HL-60/S4 treated with retinoic acid at 250 ng/mL for 4 days and 3 days (cell line): Measurements from ENCODE around the gene PIGN.
"Not testable (repeated sequence)": the region's sequence is repeated elsewhere in the genome, so short reads cannot be mapped to it uniquely, and the experiment has no call there.

Source experiments
- in situ Hi-C: fragments of 300-500 bp; cut with MboI; formaldehyde crosslinking; loops from 2 replicates; pipeline ENCODE4 v1.7.0; 2022; ENCODE audit warnings: low sequenced_read_pairs

Gene PIGN

DNA sequence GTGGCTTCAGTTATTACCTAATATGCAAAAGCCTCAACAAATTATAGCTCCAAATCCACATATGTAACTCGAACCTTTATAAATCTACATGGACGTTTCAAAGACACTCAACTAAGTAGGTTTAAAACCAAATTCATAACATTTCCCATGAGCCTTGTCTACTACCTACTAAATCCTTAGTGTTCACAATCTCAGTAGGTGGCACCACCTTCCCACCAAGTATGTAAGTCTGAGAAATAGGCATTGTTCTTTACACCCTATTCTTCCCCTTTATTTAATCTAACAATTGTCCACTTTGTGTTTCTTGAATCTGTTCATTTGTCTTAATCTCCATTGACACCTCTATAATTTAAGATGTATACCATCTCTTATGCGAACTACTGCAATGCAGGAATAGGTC lies 4.6 kb downstream of the PIGN start:
- in situ Hi-C loops, result loop anchor here (25.0 kb wide), 2 partner anchors 380 to 805 kb away; no protein-coding TSS in a partner anchor

DNA sequence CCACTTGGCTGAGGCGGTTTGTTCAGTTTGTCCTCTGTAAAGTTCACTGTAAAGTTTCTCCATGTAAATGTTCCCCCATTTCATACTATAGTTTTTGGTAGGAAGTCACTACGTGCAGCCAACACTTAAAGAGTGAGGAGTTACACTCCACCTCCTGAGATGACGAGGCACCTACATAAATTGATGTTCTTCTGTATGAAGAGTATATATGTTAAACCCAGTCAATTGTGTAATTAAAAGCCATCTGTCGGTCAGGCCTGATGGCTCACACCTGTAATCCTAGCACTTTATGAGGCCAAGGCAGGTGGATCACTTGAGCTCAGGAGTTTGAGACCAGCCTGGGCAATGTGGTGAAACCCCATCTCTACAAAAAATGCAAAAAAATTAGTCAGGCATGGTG lies 7.6 kb downstream of the PIGN start:
- in situ Hi-C loops, result loop anchor here (25.0 kb wide), 2 partner anchors 383 to 808 kb away; no protein-coding TSS in a partner anchor

DNA sequence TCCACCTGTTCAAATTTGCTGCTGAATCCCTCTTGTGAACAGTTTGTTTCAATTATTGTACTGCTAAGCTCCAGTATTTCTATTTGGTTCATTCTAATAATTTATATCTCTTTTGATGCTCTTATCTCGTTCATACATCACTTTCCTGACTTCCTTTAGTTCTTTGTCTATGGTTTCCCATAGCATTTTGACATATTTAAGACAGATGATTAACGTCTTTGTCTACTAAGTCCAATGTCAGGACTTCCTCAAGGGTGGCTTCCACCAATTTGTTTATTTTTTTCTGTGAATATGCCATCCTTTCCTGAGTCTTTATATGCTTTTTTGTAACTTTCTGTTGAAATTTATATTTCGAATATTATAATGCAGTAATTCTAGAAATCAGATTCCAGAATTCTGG lies 9.6 kb downstream of the PIGN start:
- in situ Hi-C loops, result loop anchor here (25.0 kb wide), 2 partner anchors 385 to 810 kb away; no protein-coding TSS in a partner anchor

DNA sequence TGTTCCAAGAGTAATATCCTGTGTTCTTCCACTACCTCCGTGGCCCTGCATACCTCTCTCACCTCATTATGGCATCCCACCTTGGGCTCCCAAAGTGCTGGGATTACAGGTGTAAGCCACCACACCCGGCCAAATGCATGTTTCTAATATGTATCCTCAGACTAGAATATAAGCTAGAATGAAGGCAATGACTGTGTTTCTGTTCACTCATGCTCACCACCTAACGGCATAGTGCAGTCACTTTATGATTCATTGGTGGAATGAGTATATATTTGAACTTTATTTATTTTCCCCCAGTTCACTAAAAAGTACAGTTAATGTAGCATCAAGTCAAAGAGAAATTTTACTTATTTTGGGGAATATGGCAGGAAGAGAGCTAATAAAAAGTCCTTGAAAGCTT lies 11.3 kb downstream of the PIGN start:
- in situ Hi-C loops, result loop anchor here (25.0 kb wide), 2 partner anchors 387 to 812 kb away; no protein-coding TSS in a partner anchor

DNA sequence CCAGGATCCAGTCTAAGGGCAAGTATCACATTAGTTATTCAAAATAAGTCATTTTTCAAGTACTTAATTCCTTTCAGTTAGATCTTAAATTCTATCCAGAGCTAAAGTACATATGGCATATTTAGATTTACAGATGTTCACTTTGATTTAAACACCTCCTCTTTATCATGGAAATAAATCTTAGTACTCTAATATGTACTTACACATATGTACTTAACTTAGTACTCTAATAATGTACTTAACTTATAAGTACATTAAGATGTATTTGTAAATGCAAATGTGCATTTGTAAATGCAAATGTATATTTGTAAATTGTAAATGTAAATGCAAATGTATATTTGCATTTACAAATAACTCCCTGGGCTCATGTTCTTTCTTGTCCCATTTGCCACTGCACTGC lies 14.6 kb downstream of the PIGN start:
- in situ Hi-C loops, result no loop called here

DNA sequence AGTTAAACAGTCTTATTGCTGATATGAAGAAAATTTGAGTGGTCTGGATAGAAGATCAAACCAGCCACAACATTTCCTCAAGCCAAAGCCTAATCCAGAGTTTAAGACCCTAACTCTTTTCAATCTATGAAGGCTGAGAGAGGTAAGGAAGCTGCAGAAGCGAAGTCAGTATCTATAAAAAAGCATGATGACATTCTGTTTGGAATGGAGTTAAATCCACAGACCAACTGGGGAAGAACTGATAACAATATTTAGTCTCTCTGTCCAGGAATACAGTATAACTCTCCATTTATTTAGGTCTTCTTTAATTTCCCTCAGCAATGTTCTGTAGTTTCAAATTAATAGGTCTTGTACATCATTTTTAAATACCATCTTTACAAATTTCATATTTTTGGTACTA lies 16.0 kb downstream of the PIGN start:
- in situ Hi-C loops, result no loop called here

DNA sequence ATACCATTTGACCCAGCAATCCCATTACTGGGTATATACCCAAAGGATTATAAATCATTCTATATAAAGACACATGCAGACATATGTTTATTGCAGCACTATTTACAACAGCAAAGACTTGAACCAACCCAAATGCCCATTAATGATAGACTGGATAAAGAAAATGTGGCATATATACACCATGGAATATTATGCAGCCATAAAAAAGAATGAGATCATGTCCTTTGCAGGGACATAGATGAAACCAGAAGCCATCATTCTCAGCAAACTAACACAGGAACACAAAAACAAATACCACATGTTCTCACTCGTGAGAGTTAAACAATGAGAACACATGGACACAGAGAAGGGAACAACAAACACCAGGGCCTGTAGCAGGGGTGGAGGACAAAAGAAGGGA lies 20.3 kb downstream of the PIGN start:
- in situ Hi-C loops, result not testable (repeated sequence)

DNA sequence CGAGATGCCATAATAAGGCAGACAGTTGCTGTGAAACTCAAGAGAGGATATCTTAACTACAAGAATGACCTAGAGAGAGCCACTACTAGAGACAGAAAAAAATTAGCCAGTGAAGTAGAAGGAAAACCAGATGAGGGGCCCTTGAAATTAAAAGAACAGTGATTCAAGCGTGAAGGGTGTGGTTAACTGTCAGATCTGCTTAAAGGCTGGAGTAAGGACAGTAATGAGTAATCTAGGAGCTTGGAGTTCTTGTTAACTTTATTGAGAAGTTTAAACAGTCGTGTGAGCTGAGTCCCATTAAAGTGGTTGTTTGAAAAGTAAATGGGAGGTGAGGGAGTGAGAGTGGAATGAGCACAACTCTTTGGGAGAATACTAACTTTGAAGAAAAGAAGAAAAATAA lies 21.3 kb downstream of the PIGN start:
- in situ Hi-C loops, result no loop called here

DNA sequence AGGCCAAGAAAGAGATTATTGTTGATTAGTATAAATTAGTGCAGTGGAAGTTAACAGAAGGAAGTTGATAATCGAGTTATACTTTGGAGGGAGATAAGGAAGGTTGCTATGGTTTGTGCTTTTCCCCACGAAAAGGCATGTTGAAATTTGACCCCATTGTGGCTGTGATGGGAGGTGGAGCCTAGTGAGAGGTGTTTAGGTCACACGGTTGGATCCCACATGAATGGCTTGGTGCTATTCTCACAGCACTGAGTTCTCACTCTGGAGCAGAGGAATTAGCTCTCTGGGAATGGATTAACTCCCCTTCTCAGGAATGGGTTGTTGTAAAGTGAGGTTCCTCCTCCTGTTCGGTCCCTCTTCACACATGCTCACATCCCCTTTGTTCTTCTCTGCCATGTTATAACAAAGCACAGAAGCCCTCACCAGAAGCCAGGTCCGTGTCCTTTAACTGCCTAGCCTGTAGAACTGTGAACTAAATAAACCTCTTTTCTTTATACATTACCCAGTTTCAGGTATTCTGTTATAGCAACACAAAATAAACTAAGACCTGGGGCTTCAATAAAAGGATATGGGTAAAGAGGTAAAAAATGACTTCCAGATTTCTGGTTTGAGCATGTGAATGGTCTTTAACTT lies 21.9 kb downstream of the PIGN start:
- in situ Hi-C loops, result no loop called here

DNA sequence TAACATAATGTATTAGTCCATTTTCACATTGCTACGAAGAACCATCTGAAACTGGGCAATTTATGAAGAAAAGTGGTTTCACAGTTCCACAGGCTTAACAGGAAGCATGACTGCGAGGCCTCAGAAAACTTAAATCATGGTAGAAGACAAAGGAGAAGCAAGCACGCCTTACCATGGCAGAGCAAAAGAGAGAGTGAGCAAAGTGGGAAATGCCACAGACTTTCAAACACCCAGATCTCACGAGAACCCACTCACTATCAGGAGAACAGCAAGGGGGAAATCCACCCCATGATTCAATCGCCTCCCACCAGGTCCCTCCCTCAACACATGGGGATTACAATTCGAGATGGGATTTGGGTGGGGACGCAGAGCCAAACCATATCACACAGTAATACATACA lies 22.5 kb downstream of the PIGN start:
- in situ Hi-C loops, result no loop called here

DNA sequence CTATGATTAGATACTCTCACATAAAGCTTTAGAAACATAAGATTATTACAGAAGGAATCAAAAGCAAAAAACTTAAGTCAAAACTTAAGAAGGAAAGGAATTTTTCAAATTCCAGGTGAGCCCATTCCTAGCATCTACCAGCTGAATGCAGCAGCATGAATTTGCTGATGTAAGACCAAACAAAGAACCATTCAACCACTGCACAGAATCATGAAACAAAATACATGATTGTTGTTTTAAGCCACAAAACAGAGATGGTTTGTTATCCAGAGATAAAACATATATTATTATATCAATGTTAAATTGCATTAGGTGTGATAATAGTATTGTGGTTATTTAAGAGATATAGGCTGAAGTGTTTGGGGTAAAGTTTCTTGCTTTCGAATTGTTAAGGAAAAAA lies 29.0 kb downstream of the PIGN start:
- in situ Hi-C loops, result no loop called here

DNA sequence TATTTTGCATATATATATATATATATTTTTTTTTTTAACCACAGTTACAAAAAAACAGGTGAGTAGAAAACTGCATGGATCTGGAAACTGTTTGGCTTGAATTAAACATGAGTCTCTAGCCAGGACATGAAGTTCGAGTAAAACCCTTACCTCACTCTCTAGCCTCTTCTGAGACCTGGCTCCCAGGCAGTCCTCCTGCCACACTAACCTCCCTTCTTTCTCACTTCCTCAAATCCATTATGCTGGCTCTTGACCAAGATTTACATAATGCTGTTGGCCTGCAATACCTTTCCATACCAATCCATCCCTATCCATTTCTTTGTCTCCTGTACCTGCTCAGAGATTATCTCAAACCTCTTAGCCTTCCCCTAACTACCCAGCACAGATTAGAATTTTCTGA lies 34.0 kb downstream of the PIGN start:
- in situ Hi-C loops, result no loop called here

DNA sequence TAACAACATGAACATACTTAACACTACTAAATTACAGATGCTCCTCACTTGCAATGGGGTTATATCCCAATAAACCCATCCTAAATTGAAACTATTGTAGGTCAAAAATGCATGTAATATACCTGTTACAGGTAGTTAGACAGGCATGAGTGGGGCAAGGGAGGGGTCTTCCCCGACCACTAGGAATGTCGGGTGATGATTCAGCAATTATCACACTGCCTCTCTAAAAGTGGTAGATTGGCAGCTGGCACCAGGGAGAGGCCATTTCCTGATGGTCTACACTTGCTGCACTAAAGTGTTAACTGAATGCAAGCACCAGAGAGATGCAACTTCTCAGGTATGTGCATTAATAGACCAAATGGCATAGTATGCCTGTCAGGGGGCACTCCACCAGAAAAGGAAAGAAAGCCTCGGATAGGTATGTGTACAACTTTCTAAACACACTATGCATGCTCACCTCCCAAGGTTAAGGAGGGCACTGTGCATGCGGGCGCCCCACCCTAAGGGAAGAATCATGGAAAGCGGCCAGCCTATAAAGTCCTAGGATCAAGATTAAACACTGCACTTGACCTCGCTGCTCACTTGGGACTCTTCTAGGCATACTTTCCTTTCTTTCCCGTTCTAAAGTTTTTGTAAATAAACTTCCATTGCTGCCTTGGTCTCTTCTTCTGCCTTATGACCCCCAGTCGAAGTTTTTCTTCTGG lies 35.6 kb downstream of the PIGN start:
- in situ Hi-C loops, result no loop called here

DNA sequence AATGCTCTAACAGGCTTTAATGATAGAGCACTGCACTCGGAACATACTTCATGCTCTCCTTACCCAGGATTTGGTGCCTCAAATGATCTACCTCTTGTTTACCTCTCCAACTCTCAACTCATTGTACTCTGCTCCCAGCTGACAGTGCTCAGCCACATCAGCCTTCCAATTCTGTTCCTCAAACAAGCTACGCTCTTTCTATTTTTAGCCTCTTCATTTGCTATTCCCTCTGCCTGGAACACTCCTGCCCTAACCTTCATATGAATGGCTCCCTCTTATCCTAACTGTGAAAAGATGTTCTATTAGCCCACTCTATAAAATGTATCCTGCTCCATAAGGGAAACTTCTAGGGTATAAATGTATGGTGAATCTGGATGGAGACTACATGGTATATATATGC lies 42.5 kb downstream of the PIGN start:
- in situ Hi-C loops, result no loop called here

DNA sequence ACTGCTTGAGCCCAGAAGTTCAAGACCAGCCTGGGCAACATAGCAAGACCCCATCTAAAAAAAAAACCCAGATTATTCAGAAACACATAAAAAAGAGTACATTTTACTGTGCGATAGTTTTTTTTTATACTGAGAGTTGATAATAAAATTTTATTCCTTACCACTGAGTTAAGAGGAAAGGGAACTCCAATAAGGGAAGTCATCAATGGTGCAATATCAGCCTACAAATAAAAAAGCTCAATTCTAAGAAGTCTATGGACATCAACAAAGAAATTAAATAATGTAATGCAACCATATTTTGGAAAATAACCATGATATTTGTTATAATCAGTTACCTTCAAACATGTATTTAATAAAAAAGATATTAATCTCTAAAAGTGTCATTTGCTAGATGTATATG lies 46.6 kb downstream of the PIGN start:
- in situ Hi-C loops, result no loop called here

DNA sequence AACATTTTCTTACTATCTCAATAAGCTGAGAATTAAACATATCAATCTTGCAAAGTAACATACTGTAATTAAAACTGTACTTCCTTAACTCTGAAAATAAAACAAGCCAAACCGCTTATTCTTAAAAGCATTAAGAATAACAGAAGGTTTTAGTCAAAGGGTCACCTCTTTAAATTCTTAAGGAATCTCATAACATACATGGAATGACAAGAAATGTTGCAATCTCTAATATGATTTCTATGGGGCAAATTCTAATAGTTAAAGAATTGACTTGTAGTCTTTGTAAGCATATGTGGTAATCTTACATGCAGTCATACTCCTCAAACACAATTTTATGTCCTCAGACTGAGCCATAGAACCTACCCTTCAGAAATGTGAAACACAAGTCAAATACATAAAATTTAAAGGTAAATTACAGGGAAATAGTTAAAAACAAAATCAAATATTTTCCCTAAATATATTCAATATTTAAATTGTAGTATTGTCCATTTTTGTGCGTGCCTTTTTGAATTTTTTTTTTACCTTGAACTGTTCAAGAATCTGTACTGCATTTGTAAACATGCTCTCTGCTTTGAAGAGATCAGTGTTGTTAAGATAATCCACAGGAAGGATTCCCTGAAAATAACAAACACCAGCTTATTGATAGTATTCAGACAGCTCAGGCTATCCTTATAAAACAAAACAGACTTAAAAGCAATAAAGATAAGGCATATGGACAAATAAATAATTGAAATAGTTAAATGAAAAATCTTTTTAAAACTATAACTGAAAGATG lies 48.2 kb downstream of the PIGN start:
- in situ Hi-C loops, result loop anchor here (10.0 kb wide), 1 partner anchor 504 kb away; no protein-coding TSS in a partner anchor

DNA sequence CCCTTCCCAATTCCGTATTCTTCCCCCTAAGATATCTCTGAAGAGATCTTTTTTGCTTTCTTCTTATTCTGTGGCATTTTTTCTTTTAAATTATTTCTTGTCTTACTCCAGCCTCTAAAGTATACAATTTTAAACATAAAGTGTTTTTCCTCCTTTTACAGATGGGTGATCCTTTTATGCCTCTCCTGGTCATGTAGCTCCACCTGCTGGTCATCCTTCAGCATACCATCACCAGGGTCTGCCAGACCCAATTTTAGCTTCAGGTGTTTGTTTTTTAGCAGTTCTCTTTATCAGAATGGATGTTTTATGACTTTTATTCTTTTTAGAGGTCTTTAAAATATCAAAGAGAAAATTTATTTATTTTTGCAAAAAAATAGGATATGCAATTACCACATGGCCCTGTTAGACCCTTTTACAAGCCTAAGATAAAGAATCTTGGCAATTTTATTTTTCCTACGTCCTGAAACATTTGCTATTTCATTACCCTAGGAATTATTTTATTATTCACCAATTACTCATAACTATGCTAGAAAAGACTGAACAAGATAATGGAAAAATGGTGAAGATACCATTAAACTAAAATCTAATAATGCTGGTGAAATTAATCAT lies 55.5 kb downstream of the PIGN start:
- in situ Hi-C loops, result loop anchor here (10.0 kb wide), 1 partner anchor 497 kb away; no protein-coding TSS in a partner anchor

DNA sequence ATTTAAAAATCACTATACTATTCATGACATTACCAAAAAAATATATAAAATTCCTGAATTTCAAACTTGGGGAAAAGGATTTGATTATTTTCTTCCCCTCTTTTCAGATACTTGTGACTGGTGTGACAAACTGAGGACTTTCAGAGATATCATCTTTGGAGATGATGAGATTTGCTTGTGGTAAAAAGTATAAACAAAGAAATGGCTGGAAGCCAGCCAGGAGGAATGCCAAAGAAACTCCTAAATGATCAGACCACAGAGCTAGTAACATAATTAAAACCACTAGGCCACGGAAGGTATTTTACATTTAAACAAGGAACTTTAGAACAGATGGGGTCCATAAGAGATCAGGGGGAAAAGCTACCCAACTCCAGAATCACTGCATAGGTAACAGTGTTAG lies 58.7 kb downstream of the PIGN start:
- in situ Hi-C loops, result no loop called here

DNA sequence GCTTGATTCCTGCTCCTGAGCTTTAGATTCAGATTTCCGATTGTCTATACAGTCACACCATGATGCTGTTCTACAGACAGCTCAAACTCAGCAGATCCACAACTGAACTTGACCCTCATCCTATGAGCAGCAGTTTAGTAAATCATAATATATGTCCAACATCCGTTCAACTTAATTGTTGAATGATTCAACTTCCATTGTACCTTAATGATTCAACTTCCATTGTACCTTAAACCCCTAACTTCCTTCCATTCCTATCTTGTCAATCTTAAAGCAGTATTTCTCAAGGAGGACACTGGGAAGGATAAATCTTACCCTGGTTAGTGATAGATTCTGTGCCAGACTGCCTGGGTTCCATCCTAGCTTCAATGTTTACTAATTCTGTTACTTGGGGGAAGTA lies 60.1 kb downstream of the PIGN start:
- in situ Hi-C loops, result no loop called here

DNA sequence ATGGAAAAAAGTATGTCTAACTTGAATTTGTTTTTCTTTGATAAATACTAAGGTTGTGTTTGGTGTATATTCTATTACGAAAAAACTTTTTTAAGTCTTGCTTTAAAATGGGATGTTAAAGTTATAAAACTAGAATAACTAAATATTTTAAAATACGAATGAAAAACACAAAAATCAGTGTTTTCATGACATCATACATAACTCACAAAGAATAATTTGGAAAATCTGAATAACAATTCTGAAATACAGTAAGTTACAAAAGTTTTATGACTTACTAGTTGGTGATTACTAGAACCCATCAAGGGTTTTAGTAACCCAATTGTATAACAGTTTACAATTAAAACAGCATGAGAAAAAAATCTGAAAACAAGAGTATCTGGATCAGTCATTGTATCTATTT lies 61.2 kb downstream of the PIGN start:
- in situ Hi-C loops, result no loop called here

DNA sequence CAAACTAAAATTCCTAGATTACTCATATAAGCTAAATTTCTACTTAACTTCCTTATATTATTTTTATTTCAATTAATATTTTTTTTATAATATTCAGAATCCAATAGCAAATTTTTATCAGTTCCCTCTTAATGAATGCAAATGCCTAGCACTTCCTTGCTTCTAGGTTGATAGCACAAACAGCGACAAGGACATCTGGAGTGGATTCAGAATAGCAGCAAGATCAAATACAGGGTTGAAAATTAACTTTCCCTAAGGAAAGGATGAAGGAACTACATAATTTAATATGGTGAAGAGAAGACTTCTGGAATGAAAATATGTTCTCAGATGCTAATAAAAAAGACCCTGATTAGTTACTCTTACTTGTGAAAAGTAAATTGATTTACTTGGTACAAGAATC lies 64.5 kb downstream of the PIGN start:
- in situ Hi-C loops, result no loop called here
